ENCODE results near the gene PALLD.
"Not testable (repeated sequence)": the region's sequence is repeated elsewhere in the genome, so short reads cannot be mapped to it uniquely, and the experiment has no call there.

PALLD gene

DNA sequence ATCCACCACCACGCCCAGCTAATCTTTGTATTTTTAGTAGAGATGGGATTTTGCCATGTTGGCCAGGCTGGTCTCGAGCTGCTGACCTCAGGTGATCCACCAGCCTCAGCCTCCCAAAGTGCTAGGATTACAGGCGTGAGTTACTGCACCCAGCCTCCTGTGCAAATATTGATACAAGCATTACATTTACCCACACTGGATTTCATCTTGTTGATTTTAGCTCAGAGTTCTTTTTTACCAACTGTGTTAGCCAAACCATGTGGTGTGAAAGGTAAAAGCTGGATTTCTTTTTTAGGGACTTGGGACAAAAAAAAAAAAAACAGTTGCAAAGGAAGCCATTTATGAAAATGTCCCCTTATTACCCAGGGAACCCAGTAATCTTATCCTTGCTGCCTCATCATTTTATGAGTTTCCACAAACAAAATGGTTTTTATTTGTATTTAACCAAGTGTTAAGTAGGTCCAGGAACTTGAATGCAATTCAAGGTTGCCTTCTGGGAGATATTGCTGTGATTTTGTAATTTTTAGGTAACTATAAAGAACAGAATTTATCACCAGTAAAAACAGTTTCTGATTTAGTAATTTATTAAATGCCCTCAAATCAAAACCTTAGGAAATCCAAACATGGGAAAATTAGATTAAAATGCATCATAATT lies 202.5 kb downstream of the PALLD start (continued):
- TF ChIP-seq GLI4 (tag by site-specific recombination; IDR thresholded peaks at IDR 0.05) (no peak), ZNF670 (tag by site-specific recombination; IDR thresholded peaks at IDR 0.05; ENCODE audit: low read depth) (no peak), SP7 (tag by site-specific recombination; IDR thresholded peaks at IDR 0.05) (no peak), ZNF416 (tag by site-specific recombination; IDR thresholded peaks at IDR 0.05) (no peak), ZNF121 (tag by site-specific recombination; IDR thresholded peaks at IDR 0.05) (no peak), ZNF623 (tag by site-specific recombination; IDR thresholded peaks at IDR 0.05) (no peak)

DNA sequence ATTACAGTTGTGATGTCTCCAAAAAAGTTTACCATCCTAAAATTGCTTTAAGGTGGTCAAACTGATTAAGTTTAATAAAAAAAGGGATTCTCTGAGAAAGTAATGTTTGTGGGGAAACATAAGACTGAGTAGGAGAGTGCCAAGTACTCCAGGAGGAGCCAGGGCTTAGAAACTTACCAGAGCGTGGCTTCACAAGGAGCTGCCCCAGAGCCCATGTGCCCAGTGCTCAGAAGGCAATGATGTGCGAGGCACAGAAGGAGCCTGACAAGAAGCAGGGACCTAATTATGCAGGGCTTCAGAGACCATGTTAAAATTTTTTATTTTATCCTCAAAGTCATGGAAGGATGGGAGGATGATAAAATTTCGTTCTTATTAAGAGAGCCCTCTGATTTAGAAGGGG lies 204.2 kb downstream of the PALLD start:
- TF ChIP-seq ZNF530 (tag by site-specific recombination; IDR thresholded peaks at IDR 0.05; ENCODE audit: low read depth) (no peak), ZNF548 (tag by site-specific recombination; IDR thresholded peaks at IDR 0.05) (no peak), ZSCAN30 (tag by site-specific recombination; IDR thresholded peaks at IDR 0.05) (no peak), ZNF664 (tag by site-specific recombination; IDR thresholded peaks at IDR 0.05) (no peak), MYNN (tag by site-specific recombination; IDR thresholded peaks at IDR 0.05; ENCODE audit: borderline replicate concordance) (no peak), ZNF214 (tag by site-specific recombination; IDR thresholded peaks at IDR 0.05; ENCODE audit: borderline replicate concordance) (no peak)
- TF ChIP-seq, protein P1, sequence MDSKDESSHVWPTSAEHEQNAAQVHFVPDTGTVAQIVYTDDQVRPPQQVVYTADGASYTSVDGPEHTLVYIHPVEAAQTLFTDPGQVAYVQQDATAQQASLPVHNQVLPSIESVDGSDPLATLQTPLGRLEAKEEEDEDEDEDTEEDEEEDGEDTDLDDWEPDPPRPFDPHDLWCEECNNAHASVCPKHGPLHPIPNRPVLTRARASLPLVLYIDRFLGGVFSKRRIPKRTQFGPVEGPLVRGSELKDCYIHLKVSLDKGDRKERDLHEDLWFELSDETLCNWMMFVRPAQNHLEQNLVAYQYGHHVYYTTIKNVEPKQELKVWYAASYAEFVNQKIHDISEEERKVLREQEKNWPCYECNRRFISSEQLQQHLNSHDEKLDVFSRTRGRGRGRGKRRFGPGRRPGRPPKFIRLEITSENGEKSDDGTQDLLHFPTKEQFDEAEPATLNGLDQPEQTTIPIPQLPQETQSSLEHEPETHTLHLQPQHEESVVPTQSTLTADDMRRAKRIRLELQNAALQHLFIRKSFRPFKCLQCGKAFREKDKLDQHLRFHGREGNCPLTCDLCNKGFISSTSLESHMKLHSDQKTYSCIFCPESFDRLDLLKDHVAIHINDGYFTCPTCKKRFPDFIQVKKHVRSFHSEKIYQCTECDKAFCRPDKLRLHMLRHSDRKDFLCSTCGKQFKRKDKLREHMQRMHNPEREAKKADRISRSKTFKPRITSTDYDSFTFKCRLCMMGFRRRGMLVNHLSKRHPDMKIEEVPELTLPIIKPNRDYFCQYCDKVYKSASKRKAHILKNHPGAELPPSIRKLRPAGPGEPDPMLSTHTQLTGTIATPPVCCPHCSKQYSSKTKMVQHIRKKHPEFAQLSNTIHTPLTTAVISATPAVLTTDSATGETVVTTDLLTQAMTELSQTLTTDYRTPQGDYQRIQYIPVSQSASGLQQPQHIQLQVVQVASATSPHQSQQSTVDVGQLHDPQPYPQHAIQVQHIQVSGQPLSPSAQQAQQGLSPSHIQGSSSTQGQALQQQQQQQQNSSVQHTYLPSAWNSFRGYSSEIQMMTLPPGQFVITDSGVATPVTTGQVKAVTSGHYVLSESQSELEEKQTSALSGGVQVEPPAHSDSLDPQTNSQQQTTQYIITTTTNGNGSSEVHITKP (tag by site-specific recombination; IDR thresholded peaks at IDR 0.05): no peak
- 0 out of 2 replicates have a peak, but pooled peaks cover 3% of the 10 kb centered on the region for H3K4me1 ChIP-seq (ENCODE audit: control insufficient read depth, insufficient read depth, low read length)
- no peak overlapping the region for H3K4me3 ChIP-seq (ENCODE audit: low read depth, low read length)
- H3K9me3 ChIP-seq (ENCODE audit: control insufficient read depth, insufficient read depth, low read depth, low read length): no peaks in the 10 kb centered on the region
- no peaks in the 10 kb centered on the region; a peak in 1 of 3 replicates for H3K36me3 ChIP-seq (ENCODE audit: control insufficient read depth in 2 of 2, insufficient read depth in 1 of 2, low read length in 2 of 2)
- ChIA-PET POLR2A (no interaction called here), CTCF (no interaction called here)
- H3K27ac ChIP-seq (ENCODE audit: extremely low read depth, low read depth, low read length): no peak overlapping the region

DNA sequence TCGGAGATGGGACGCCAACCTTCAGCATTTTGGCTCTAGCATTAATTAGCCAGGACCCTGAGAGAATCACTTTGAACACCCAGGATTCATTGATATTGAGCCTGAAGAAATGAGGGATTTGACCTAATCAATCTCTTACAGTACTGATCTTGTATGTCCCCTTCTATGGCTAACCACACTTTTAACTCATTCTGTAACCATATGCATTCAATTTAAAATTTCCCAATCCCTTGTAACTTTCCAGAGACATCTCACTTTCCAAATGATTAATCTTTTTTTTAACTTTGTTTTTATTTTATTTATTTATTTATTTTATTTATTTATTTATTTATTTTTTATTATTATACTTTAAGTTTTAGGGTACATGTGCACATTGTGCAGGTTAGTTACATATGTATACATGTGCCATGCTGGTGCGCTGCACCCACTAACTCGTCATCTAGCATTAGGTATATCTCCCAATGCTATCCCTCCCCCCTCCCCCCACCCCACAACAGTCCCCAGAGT lies 205.8 kb downstream of the PALLD start:
- H3K4me3 ChIP-seq (ENCODE audit: low read depth, low read length); H3K36me3 ChIP-seq (ENCODE audit: control insufficient read depth in 2 of 2, insufficient read depth in 1 of 2, low read length in 2 of 2); POLR2A ChIA-PET; H3K9me3 ChIP-seq (ENCODE audit: control insufficient read depth, insufficient read depth, low read depth, low read length); H3K27ac ChIP-seq (ENCODE audit: extremely low read depth, low read depth, low read length); H3K4me1 ChIP-seq (ENCODE audit: control insufficient read depth, insufficient read depth, low read length): not testable (repeated sequence)
- CTCF ChIA-PET: interaction anchor here (0.7 to 0.9 kb wide), 2 partner anchors 7 to 19 kb away, joined by 3 read pairs; no protein-coding TSS in a partner anchor
- TF ChIP-seq ZNF433 (tag by site-specific recombination; IDR thresholded peaks at IDR 0.05; ENCODE audit: low read depth) (peak; percentile 72), ZNF629 (tag by site-specific recombination; IDR thresholded peaks at IDR 0.05) (peak; percentile 57), ZNF394 (tag by site-specific recombination; IDR thresholded peaks at IDR 0.05; ENCODE audit: borderline replicate concordance) (peak; percentile 94), ZNF202 (tag by site-specific recombination; IDR thresholded peaks at IDR 0.05; ENCODE audit: borderline replicate concordance) (peak; percentile 78; the same call in 1 of the 2 replicates), ZNF555 (tag by site-specific recombination; conservative IDR thresholded peaks at IDR 0.05) (peak; percentile 89), ZNF266 (tag by site-specific recombination; IDR thresholded peaks at IDR 0.05; ENCODE audit: low read depth) (0 out of 2 replicates have a peak, but pooled peaks have one; percentile 45), ZNF302 (tag by site-specific recombination; IDR thresholded peaks at IDR 0.05; ENCODE audit: low read depth) (0 out of 2 replicates have a peak, but pooled peaks have one; percentile 33), ZBTB8A (tag by site-specific recombination; IDR thresholded peaks at IDR 0.05) (peak; percentile 80)
- TF ChIP-seq, protein P2, sequence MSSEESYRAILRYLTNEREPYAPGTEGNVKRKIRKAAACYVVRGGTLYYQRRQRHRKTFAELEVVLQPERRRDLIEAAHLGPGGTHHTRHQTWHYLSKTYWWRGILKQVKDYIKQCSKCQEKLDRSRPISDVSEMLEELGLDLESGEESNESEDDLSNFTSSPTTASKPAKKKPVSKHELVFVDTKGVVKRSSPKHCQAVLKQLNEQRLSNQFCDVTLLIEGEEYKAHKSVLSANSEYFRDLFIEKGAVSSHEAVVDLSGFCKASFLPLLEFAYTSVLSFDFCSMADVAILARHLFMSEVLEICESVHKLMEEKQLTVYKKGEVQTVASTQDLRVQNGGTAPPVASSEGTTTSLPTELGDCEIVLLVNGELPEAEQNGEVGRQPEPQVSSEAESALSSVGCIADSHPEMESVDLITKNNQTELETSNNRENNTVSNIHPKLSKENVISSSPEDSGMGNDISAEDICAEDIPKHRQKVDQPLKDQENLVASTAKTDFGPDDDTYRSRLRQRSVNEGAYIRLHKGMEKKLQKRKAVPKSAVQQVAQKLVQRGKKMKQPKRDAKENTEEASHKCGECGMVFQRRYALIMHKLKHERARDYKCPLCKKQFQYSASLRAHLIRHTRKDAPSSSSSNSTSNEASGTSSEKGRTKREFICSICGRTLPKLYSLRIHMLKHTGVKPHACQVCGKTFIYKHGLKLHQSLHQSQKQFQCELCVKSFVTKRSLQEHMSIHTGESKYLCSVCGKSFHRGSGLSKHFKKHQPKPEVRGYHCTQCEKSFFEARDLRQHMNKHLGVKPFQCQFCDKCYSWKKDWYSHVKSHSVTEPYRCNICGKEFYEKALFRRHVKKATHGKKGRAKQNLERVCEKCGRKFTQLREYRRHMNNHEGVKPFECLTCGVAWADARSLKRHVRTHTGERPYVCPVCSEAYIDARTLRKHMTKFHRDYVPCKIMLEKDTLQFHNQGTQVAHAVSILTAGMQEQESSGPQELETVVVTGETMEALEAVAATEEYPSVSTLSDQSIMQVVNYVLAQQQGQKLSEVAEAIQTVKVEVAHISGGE (tag by site-specific recombination; conservative IDR thresholded peaks at IDR 0.05; ENCODE audit: low read depth): peak; percentile 86
- TF ChIP-seq, protein P3, sequence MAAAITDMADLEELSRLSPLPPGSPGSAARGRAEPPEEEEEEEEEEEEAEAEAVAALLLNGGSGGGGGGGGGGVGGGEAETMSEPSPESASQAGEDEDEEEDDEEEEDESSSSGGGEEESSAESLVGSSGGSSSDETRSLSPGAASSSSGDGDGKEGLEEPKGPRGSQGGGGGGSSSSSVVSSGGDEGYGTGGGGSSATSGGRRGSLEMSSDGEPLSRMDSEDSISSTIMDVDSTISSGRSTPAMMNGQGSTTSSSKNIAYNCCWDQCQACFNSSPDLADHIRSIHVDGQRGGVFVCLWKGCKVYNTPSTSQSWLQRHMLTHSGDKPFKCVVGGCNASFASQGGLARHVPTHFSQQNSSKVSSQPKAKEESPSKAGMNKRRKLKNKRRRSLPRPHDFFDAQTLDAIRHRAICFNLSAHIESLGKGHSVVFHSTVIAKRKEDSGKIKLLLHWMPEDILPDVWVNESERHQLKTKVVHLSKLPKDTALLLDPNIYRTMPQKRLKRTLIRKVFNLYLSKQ (tag by site-specific recombination; IDR thresholded peaks at IDR 0.05; ENCODE audit: borderline replicate concordance): 0 out of 2 replicates have a peak, but pooled peaks have one; percentile 75

Measured in HEK293 (cell line).